ENCODE data around the gene SPESP1. TPM values are rescaled to one million over a fixed set of nuclear protein-coding genes. Genes with fewer than 3 reads are reported as not detected.

The SPESP1 gene
- total and polyA plus RNA-seq, 2 donors (not counting 3 experiments of a cell fraction or from before 2014, with no cell fraction given), result 1.5 to 2.0 TPM

- no peak overlapping the region for H3K4me3 ChIP-seq (replicated peaks in 1 of 3; ENCODE audit: insufficient read depth in 1 of 3, low read depth in 1 of 3, low read length in 3 of 3)
- H3K27me3 ChIP-seq (ENCODE audit: control insufficient read depth in 2 of 2, insufficient read depth in 2 of 2, low read length in 2 of 2), result peaks cover 2 to 8% of the 10 kb centered on the region in 2 experiments
- intact Hi-C loops (cut with micrococcal nuclease) (no loop called here), dilution Hi-C loops (cut with MboI; ENCODE audit: extremely low pct_ligation_motif_present, low sequenced_read_pairs) (no loop called here)
- H3K4me2 ChIP-seq (ENCODE audit: insufficient read depth, low read length), result no peak overlapping the region
- H3K9me3 ChIP-seq (replicated peaks; ENCODE audit: control insufficient read depth, insufficient read depth, low read length), result no peaks in the 10 kb centered on the region
- BruUV-seq (replicated peaks), result no TSS peak
- no peaks in the 10 kb centered on the region for H4K20me1 ChIP-seq (replicated peaks; ENCODE audit: control insufficient read depth, extremely low read depth, insufficient read depth, low read length)
- TF ChIP-seq MYC (IDR thresholded peaks at IDR 0.05; ENCODE audit: low read depth, low read length), result no peak
- H3K79me2 ChIP-seq (ENCODE audit: control insufficient read depth, insufficient read depth, low read length), result no peaks in the 10 kb centered on the region
- POLR2A ChIA-PET, result no interaction called here
- DNase-seq (ENCODE audit: low read depth, low spot score), result no peak
- FAIRE-seq, result no peak
- H3K27ac ChIP-seq (ENCODE audit: insufficient read depth, low read depth, low read length), result no peak overlapping the region
- H3K4me1 ChIP-seq (ENCODE audit: control insufficient read depth, extremely low read depth, insufficient read depth, low read length), result no peaks in the 10 kb centered on the region
- no peaks in the 10 kb centered on the region for H3K36me3 ChIP-seq (ENCODE audit: control insufficient read depth in 2 of 2, extremely low read depth in 1 of 2, insufficient read depth in 2 of 2, low read length in 2 of 2)
- H3K9ac ChIP-seq (replicated peaks; ENCODE audit: extremely low read depth, insufficient read depth, low read length), result no peak overlapping the region
- no peaks in the 10 kb centered on the region for H3K9me1 ChIP-seq (replicated peaks; ENCODE audit: control insufficient read depth, extremely low read depth, insufficient read depth, low read length)
- CTCF ChIA-PET, result interaction anchor here (0.6 to 1.7 kb wide), 2 partner anchors 12 to 22 kb away, joined by 3 to 5 read pairs; no protein-coding TSS in a partner anchor
- H2AFZ ChIP-seq (ENCODE audit: low read depth, low read length), result no peak overlapping the region
These were observed 41.9 kb upstream of the SPESP1 start for GRCh38 chr15:68888419-68888818.

- H3K9me1 ChIP-seq (replicated peaks; ENCODE audit: control insufficient read depth, extremely low read depth, insufficient read depth, low read length), result no peaks in the 10 kb centered on the region
- H4K20me1 ChIP-seq (replicated peaks; ENCODE audit: control insufficient read depth, extremely low read depth, insufficient read depth, low read length), result no peaks in the 10 kb centered on the region
- H3K27ac ChIP-seq (ENCODE audit: insufficient read depth, low read depth, low read length), result no peak overlapping the region
- H3K36me3 ChIP-seq (ENCODE audit: control insufficient read depth in 2 of 2, extremely low read depth in 1 of 2, insufficient read depth in 2 of 2, low read length in 2 of 2), result no peaks in the 10 kb centered on the region
- H3K9me3 ChIP-seq (replicated peaks; ENCODE audit: control insufficient read depth, insufficient read depth, low read length), result no peaks in the 10 kb centered on the region
- intact Hi-C loops (cut with micrococcal nuclease) (no loop called here), dilution Hi-C loops (cut with MboI; ENCODE audit: extremely low pct_ligation_motif_present, low sequenced_read_pairs) (no loop called here)
- no peak for DNase-seq (ENCODE audit: low read depth, low spot score)
- H3K4me3 ChIP-seq (replicated peaks in 1 of 3; ENCODE audit: insufficient read depth in 1 of 3, low read depth in 1 of 3, low read length in 3 of 3), result no peak overlapping the region
- ChIA-PET CTCF (interaction anchor here (1.6 to 1.7 kb wide), 2 partner anchors 18 to 31 kb away, joined by 8 read pairs; no protein-coding TSS in a partner anchor), POLR2A (no interaction called here)
- no peak overlapping the region for H2AFZ ChIP-seq (ENCODE audit: low read depth, low read length)
- TF ChIP-seq CTCF (IDR thresholded peaks at IDR 0.05; ENCODE audit: extremely low read depth in 1 of 2, insufficient read depth in 1 of 2, low read depth in 1 of 2, low read length in 2 of 2), result no peak
- TF ChIP-seq JUN (IDR thresholded peaks at IDR 0.05; ENCODE audit: borderline replicate concordance, insufficient read depth, insufficient read length, low read depth), result no peak
- no peak for TF ChIP-seq POLR2AphosphoS5 (IDR thresholded peaks at IDR 0.05; ENCODE audit: insufficient read depth, low read depth, low read length)
- no peak for TF ChIP-seq GATA2 (IDR thresholded peaks at IDR 0.05; ENCODE audit: insufficient read depth, insufficient read length, low read depth, low read length)
- FAIRE-seq, result no peak
- BruUV-seq (replicated peaks), result no TSS peak
- H3K79me2 ChIP-seq (ENCODE audit: control insufficient read depth, insufficient read depth, low read length), result no peaks in the 10 kb centered on the region
- no peaks in the 10 kb centered on the region for H3K4me1 ChIP-seq (ENCODE audit: control insufficient read depth, extremely low read depth, insufficient read depth, low read length)
- H3K9ac ChIP-seq (replicated peaks; ENCODE audit: extremely low read depth, insufficient read depth, low read length), result no peak overlapping the region
- H3K27me3 ChIP-seq (ENCODE audit: control insufficient read depth in 2 of 2, insufficient read depth in 2 of 2, low read length in 2 of 2), result peaks cover 5 to 22% of the 10 kb centered on the region in 2 experiments
- H3K4me2 ChIP-seq (ENCODE audit: insufficient read depth, low read length), result no peak overlapping the region
These were observed 36.1 kb upstream of the SPESP1 start for GRCh38 chr15:68894208-68894607.
